Stimulated activated CD8-positive, alpha-beta memory T cell treated with anti-CD3 and anti-CD28 coated beads, Interleukin-4, amount 100 ng/mL, for 4 hours (primary cell): ENCODE measurements around the gene CLASP1.

Experiments
- DNase-seq, 2 donors: peaks; one replicate each; pipeline ENCODE4 v3.0.0-alpha.2; 2020; ENCODE audit warnings: low read depth in 2 of 2, low spot score in 1 of 2

Gene CLASP1

GRCh38 chr2:121545257-121545656, 104.0 kb downstream of the CLASP1 start:
- no peak for DNase-seq

DNA sequence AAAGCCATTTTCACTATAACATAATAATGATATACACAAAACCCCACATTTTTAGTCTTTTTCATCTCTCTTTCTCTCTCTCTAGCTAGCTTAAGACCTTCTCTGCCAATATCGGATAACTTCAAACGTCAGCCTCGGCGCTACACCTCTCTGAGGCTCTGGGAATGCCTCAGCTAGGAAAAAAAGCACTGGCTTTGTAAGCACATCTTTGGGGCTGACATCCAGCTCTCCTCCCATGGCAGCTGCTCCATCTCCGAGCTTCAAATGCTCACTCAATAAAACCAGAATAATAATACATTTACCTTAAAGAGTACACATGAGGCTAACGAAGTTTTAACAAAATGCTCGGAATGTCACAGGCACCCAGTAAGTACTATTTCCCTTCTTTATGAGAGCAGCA, 107.8 kb downstream of the CLASP1 start:
- no peak for DNase-seq

- no peak for DNase-seq
These were observed 109.4 kb downstream of the CLASP1 start for GRCh38 chr2:121539750-121540469.

GRCh38 chr2:121536850-121537557, 112.3 kb downstream of the CLASP1 start:
- no peak for DNase-seq

DNA sequence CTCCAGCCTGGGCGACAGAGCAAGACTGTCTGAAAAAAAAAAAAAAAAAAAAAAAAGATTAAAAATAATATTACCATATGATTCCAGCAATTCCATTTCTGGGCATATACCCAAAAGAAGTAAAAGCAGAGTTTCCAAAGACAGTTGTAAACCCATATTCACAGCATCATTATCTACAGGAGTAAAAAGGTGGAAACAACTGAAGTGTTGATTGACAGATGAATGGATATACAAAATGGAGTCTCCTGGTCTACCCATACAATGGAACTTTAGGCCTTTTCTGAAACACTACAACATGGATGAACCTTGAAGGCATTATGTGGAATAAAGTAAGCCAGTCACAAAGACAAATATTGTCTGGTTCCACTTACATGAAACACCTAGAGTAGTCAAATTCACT, 112.9 kb downstream of the CLASP1 start:
- DNase-seq: no peak

- no peak for DNase-seq
These were observed 115.3 kb downstream of the CLASP1 start for GRCh38 chr2:121534007-121534406.

DNA sequence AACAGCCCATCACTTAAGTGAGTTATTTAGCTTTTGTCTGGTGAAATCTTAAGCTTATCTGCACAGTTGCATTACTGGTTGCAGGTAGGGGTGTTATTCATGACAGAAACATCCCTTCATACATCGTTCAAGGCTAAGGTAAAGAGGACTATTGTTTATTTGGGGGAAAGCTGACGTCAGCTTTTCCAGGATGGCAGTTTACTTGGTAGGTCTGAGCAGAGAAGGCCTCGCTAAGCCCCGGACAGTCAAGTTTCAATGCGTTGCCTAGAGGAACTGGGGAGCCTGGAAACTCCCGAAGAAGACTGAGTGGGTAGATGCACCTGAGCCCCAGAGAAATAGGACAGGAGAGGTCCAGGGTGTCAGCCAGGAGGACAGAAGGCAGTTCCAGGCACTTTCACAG, 116.4 kb downstream of the CLASP1 start:
- no peak for DNase-seq

DNA sequence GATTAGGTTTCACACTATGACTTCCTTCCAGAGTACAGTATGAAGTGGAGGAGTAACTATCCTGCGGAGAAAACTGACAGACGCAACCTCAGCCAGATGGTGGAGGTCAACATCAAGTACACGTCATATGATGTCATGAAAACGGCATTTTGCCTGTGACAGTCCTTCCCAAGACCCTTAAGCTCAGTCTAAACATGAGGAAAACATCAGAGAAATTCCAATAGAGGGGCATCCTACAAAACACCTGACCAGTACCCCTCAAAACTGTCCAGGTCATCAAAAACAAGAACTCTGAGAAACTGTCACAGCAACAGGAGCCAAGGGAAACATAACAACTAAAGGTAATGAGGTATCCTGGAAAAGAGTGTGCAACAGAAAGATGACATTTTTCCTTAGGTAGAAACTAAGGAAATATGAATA, 116.9 kb downstream of the CLASP1 start:
- no peak for DNase-seq

DNA sequence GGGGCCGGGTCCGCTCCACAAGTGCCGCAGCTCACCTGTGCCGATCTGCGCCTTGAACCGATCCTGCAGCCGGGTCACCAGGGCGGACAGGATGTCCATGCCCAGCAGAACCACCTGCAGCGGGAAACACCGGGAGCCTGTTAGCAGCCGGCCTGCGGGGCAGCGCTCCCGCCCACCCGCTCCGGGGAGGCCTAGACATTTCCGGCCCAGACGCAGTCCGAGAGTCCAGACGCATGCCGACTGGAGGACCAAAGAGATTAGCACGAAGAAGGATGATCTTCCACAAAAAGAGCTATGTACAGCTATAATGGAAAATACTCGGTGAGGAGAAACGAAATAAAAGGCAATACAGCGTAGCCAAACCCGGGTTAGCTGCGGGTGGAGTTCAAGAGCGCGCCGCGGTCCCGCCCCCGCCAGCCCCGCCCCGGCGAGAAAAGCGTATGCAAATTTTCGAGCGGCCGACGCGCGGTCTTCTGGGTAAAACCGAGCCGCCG, 119.0 kb downstream of the CLASP1 start:
- DNase-seq: peak; percentile 69 to 74

- DNase-seq: no peak
These were observed 119.6 kb downstream of the CLASP1 start for GRCh38 chr2:121529439-121530211.

DNA sequence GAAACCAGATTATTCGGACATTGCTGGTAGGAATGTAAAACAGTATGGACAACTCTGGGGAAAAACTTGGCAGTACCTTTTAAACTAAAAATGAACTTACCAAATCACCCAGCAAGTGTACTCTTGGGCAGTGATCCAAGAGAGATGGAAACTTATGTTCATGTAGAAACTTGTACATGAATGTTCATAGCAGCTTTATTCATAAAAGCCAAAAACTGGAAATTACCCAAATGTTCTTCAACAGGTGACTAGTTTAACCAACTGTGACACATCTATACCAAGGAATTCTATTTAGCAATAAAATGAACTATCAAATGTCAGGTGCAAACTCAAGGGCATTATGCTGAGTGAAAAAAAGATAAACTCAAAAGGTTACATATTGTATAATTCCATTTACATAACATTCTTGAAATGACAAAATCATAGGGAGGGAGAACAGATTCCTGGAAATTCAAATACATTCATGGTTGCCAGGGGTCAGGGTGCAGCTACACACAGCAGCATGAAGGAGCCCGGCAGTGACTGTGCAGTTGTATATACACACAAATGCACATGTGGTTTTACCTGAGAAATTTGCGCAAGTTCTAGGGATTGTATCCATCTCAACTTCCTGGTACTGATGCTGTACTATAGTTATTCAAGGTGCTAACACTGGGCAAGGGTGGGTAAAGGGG, 122.1 kb downstream of the CLASP1 start:
- DNase-seq: no peak

DNA sequence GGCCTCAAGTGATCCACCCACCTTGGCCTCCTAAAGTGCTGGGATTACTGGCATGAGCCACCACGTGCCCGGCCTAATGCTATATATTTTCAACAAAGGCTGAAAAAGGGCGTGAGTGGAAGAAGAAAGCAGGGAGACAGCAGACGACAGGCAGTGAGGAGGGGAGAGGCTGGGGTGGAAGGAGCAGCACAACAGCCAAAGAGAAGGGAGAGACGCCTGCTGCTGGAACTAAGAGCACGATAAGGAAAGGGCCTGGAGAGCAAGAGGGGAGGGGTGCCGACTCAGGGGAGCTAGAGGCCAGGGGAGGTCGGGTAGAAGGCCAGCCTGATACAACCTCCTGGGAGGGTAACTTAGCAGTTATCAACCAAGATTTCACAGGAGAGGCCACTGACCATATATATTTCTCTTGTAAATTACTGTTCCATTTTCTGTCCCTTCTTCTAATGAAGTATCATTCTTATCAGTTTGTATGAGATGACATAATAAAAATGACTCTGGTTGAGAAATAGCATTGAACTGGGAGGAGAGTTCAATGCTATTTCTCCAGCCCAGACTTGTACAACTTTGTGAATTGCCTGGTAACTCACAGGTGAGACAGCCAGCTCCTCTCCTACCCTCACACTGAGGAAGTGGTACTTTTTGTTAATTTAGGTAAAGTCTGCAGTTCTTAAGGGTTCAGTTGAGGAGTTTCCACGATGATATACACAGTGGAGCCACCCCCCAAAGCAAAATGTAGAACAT, 124.4 kb downstream of the CLASP1 start:
- no peak for DNase-seq

DNA sequence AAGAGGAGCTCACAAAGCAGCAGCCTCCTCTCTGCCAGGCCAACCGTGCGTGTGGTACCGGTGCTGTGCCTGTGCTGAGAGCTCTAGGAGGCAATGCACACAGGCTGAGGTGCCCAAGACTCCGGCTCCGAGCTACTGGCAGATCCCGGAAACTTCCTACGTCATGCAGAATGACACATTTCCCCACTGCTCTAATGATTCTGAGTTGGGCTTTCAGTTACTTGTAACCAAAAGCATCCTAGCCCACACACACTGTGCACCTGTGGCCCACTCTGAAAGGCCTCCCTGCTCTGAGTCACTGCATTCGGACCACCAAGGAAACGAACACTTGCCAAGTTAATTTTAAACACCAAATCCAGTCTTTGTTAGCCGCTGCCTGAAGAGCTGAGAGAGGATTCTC, 127.9 kb downstream of the CLASP1 start:
- DNase-seq: no peak

GRCh38 chr2:121520641-121520994, 128.6 kb downstream of the CLASP1 start:
- DNase-seq: no peak

DNA sequence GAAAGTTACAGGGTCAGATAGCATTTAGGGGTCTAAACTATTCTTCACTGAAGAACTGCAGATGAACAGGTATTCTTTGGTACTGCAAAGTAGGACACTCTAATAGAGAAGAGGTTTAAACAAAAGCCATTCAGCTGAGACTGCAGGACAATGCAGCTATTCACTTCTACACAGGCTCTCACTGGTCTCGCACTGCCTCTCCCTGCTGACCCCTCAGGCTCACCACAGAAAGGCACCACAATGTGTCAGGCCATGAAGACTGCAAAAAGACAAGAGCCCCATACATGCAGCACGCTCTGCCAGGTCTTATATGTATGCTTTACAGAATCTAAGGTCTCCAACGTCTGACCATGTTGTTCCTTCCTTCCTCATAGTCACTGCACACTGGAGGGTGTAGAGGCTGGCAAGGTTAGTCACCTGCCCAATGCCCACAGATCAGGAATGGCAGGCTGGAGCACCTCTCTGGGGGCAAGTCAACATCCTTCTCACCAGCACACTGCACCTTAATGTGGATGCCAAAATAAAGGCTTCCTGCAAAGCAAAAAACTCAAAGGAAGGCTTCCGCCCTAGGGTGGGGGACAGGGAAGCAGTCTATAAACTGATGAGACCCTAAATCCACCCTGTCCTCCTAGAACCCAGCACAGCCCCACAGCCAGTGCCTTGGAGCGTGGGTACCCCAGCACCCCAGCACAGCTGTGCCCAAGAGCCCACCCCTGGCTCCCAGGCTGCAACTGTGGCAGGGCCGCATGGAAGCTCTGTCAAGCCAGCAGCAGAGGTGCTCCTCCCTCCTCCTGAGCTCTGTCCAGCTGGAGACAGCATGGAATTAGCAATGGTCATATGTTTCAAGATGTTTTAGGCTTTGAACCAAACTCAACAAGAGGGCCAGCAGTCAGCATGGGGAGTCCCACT, 129.3 kb downstream of the CLASP1 start:
- DNase-seq: no peak

DNA sequence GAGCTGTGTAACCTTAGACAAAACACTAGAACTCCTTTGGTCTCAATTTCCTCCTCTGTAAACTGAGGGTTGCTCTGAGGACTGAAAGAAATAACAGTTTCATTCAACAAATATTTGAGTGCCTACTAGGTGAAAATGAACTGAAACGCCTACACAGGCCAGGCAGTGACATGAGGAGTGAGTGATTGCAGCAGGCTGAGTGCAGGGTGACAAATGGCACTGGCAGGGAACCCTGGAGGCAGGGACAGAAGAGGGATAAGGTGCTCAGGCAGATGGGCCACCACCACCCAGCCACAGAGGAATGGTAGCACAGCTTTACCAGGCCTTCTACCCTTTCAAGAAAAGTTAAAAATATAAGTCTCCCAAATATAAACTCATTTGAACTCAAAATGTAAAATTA, 130.1 kb downstream of the CLASP1 start:
- no peak for DNase-seq

- no peak for DNase-seq
These were observed 135.5 kb downstream of the CLASP1 start for GRCh38 chr2:121513597-121514333.

GRCh38 chr2:121510857-121511256, 138.4 kb downstream of the CLASP1 start:
- DNase-seq: no peak

GRCh38 chr2:121506621-121507020, 142.6 kb downstream of the CLASP1 start:
- no peak for DNase-seq
